HG03442 (cell line): Measurements from ENCODE around the gene FIGNL2.
"Not testable (repeated sequence)": the region's sequence is repeated elsewhere in the genome, so short reads cannot be mapped to it uniquely, and the experiment has no call there.

Source experiments
- ATAC-seq: cut with Tn5 transposase; IDR thresholded peaks from one replicate; pipeline ENCODE4 v1.9.1; 2021; ENCODE audit warnings: mild to moderate bottlenecking, moderate library complexity; ENCODE audit not compliant: unreplicated experiment

FIGNL2 gene, protein sequence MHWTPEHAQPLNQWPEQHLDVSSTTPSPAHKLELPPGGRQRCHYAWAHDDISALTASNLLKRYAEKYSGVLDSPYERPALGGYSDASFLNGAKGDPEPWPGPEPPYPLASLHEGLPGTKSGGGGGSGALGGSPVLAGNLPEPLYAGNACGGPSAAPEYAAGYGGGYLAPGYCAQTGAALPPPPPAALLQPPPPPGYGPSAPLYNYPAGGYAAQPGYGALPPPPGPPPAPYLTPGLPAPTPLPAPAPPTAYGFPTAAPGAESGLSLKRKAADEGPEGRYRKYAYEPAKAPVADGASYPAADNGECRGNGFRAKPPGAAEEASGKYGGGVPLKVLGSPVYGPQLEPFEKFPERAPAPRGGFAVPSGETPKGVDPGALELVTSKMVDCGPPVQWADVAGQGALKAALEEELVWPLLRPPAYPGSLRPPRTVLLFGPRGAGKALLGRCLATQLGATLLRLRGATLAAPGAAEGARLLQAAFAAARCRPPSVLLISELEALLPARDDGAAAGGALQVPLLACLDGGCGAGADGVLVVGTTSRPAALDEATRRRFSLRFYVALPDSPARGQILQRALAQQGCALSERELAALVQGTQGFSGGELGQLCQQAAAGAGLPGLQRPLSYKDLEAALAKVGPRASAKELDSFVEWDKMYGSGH

DNA sequence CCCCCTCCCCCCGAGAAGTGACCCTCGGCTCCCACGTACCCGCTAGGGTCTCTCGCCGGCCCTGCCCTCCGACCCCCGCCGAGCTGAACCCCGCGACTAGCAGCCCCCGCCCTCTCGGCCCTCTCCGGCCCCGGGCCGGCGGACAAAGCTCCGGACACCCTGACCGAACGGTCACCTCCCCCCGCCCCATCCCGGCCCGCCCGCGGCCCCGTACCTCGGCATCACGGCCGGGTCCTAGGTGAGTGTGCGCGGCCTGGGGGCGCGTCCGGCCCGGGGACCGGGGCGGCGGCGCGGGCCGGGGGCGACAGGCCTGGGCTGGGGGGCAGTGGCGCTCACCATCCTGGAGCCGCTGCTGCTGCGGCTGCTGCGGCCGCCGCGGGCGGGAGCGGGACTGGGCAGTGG, at the start of gene FIGNL2:
FIGNL2 (minus strand) TSS at position 393 of the 402 bp plus-strand sequence. CDS start 26,305 bp downstream, outside the sequence.
- no peak for ATAC-seq

DNA sequence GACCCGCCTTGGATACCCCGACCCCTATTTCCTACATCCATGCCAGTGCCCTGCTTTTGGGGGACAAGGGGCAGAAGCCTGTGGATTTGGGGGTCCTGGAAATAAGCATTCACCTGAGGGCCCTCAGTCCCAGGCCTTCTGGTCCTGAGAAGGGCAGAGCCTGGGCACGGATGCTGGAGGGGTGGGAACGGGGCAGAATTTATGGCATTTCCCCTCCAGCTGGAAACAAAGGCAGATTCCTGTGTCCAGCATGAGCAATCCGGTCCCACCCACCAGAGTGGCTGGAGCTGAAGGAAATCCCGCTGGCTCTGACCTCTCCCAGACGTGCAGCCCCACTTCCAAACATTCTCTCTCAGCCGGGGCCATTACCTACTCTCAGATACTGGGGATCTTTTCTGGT, 48.7 kb upstream of the FIGNL2 start:
- no peak for ATAC-seq

DNA sequence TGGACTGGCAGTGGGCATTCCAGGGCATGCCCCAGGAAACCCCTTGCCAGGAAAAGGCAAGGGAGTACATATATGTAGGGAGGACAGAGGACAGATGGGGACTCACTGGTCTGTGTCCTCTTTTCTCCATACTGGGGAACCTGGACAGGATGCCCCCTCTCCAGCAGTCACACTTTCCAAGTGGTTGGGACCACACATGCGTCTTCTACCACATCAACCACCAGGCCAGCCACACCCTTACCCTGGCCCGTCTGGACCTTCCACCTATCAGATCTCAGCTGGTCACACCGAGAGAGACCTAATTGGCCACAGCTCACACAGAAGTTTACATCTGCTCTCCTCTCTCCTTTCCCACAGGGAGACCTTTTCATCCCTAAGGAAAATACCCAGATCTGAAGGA, 47.7 kb upstream of the FIGNL2 start:
- no peak for ATAC-seq

DNA sequence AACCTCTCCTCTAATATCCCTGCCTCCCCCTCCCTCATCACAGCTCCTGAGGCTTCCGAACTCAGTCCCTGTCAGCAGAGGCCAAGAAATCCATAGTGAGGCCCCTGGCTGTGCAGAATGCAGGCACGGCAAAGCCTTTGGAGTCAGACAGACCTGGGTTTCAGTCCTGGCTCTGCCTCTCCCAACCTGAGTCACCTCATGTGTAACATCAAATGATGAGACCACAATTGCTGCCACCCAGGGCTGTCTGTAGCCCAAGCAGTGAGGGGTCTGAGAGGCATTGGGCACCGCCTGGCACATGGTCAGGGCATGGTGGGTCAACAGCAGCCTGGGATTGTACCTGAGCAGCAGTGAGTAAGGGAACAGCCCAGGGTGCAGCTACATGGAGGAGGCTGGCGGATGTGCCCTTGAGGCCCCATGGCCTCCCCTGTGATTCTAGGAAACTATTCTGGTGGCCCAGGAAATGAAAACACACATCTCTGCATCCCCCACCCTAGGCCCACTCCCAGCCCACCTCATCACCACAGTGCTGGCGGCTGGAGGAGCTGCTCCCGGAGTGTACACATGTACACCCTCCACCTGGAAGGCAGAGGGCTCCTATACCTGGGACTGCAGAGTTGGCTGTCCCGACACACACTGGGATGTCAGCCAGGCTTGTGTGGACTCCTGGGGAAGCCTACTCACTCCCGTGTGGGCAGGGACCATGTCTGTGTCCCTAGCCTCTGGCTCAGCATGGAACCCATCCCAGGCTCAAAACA, 47.0 kb upstream of the FIGNL2 start:
- no peak for ATAC-seq

DNA sequence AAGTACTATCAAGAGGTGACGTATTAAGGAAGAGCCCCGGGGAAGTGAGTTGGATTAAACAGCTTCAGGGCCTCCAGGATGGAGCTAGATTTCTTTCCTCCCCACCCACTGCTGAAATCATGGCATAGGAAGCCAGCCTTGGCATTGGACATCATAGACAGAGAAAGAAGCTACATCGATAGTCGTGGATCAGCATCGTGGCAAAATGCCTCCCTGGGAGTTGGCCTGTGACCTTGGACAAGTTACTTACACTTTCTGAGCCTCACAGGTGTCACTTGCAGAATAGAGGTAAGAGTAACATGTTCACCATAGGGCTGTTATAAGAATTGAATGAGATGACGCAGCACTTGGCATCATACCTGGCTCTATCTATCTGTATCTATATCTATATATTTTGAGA, 45.3 kb upstream of the FIGNL2 start:
- ATAC-seq, result no peak

DNA sequence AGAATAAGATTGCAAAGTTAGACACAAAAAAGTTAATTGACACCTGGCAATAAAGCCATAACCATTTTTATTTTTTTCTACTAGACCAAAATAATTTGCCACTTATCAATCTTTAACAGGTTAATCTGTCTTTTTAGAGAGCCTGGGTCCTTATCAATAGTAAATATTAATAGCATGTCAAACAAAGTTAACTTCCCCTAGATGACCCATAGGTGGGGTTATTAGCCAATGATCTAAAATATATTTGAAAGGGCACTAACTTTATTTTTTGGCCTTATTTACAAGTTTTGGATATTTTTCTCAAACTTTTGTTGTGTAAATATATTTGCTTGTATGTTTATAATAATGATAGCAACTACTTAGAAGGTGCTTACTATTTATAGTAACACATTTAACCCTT, 43.3 kb upstream of the FIGNL2 start:
- ATAC-seq, result no peak

DNA sequence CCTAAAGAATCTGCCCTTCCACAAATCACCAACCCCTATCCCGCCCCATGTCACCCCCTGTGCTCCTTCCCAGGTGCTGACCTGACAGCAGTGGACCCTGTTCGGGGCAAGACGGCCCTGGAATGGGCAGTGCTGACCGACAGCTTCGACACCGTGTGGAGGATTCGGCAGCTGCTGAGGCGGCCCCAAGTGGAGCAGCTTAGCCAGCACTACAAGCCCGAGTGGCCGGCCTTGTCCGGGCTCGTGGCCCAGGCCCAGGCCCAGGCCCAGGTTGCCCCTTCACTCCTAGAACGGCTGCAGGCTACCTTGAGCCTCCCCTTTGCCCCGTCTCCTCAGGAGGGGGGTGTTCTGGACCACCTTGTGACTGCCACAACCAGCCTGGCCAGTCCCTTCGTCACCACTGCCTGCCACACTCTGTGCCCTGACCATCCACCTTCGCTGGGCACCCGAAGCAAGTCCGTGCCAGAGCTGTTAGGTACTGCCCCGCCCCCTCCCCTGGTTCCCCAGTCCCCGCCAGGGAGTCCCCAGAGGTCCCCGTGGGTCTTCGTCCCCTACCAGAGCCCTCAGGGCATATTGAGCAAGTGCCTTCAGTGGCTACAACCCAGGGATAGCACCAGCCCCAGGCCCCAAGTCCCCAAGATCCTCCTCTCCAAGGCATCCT, 42.1 kb upstream of the FIGNL2 start:
- no peak for ATAC-seq

DNA sequence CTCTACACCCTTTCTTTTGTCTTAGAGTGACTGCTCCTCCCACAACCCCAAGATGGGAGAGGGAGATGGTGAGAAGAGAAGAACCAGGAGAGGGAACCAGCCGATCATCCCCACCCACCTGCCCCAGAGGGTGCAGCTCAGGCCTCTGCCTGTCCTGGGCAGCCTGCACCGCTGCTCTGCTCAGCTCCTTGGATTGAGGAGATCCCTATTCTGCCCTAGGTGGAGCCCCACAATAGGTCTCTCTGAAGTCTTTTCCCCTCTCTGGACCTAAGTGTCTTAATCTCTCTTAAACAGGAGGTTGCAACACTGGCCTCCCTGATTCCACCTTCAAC, 41.6 kb upstream of the FIGNL2 start:
- ATAC-seq, result no peak

DNA sequence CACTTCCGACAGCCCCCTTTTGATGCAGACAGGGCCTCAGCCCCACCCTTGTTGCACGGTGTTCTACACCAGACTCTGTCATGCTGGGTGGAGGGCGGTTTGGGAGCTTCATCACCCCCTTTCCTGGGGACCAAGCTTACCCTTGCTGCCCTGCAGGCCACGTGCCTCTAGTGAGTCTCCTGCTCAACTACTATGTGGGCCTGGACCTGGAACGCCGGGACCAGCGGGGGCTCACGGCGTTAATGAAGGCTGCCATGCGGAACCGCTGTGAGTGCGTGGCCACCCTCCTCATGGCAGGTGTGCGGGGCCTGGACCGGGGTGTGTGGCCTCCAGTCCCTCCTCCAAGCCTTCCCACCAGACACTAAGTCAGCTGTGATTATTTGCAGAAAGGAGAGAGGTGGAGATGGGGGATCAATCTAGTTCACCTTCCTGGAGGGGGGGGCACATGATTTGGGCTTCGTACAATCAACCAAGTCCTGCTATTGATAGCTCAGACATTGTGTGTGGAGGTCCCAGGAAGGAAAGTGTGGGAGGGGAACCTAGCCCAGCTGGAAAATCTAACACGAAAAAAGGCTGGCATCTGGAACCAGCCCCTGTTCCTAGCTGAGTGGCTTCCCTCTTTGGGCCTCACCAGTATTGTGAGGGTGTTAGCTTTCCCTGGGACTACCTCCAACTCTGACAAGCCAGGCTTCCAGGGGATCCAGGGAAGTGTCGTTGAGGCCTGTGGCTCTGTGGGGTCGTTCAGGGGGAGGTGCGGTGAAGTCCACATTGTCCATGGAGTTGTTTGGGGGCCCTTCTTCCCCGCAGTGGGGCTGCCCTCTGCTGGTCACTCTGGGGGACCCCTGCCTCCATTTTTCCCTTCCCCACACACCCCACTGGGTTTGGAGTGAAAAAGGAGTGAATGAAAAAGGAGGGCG, 41.0 kb upstream of the FIGNL2 start:
- ATAC-seq, result no peak

DNA sequence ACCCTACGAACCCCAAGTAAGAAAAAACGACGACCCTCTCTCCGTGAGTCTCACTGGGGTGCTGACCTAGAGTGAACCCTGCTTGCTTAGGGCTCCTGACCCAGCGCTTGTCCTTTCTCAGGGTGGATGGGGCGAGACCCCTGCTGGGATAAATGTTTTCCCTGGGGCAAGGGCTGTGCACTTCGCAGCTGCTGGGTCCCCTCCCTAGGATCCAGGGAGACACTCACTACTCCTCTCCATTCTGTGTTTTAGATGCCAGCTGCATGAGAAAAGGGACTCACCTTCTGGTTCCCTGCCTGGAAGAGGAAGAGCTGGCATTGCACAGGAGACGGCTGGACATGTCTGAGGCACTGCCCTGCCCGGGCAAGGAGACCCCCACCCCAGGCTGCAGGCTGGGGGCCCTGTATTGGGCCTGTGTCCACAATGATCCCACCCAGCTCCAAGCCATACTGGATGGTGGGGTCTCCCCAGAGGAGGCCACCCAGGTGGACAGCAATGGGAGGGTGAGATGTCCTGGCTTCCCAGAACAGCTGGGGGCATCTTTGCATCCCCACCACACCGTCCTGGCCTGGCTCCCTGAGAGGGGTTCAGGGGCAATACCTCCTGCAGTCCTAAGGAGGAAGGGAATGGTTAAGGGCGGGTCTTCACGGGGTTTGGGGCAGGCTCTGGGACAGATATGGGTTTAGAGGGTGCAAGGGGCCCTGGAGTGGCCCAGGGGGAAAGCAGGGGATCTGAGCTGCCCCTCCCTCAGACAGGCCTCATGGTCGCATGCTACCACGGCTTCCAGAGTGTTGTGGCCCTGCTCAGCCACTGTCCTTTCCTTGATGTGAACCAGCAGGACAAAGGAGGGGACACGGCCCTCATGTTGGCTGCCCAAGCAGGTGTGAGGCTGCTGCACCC, 40.0 kb upstream of the FIGNL2 start:
- ATAC-seq, result no peak

DNA sequence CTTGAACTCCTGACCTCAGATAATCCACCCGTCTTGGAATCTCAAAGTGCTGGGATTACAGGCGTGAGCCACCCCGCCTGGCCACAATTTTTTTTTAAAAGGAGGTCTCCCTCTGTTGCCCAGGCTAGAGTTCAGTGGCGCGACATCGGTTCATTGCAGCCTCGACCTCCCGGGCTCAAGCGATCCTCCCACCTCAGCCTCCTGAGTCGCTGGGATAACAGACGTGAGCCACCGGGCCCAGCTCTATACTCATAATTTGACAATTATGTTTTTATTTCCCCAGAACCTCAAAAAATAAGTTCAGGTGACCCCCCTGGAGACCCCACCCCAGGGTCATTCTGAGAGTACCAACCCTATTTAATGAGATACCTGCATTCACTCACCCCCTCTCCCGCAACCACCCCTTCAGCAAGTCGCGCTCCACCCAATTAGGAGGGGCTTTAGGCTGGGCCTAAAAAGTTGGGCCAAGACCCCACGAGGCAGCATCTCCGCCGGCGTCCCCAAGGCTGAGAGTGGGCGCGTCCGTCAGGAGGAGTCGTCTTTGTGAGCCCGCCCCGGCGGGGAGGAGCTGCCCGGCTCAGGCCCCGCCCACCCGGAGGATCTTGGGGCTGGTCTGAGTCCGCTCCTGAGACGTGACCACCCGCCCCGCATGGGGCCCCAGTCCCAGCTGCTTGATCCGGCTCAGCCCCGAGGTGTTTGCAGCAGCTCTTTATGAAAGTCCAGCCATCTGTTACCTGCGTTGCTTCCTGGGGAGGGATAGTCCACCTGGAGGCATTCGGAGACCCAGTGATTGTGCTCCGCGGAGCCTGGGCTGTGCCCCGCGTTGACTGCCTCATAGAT, 39.2 kb upstream of the FIGNL2 start, which contains the start of gene ANKRD33:
ANKRD33 (plus strand) TSS at position 628 of the 840 bp plus-strand sequence; CDS start at position 712, 84 bp downstream.
- no peak for ATAC-seq

DNA sequence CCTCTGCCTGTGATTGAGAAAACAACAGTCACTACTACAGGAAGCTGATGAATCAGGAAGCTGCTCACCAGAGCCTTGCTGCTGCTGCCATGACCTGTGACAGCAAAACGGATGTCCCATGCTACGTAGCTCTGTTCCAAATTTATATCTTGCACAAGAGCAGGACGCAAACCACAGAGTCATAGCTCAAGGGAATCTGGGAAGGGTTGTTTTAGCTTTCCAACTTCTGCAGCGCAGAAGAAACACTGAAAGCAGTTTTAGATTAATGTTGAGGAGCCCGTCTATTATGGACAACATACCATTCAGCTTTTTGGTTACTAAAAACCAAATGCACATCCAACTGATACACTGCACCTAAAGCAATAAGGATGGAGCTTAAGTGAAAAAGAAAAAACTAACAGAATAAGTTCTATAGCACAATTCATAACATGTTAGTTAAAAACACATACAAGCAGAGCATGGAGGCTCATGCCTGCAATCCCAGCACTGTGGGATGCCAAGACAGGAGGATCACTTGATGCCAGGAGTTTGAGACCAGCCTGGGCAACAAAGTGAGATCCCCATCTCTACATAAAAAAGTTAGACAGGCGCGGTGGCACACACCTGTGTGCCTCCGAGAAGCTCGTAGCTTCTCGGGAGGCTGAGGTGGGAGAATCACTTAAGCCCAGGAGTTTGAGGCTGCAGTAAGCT, 37.6 kb upstream of the FIGNL2 start:
- ATAC-seq, result no peak

DNA sequence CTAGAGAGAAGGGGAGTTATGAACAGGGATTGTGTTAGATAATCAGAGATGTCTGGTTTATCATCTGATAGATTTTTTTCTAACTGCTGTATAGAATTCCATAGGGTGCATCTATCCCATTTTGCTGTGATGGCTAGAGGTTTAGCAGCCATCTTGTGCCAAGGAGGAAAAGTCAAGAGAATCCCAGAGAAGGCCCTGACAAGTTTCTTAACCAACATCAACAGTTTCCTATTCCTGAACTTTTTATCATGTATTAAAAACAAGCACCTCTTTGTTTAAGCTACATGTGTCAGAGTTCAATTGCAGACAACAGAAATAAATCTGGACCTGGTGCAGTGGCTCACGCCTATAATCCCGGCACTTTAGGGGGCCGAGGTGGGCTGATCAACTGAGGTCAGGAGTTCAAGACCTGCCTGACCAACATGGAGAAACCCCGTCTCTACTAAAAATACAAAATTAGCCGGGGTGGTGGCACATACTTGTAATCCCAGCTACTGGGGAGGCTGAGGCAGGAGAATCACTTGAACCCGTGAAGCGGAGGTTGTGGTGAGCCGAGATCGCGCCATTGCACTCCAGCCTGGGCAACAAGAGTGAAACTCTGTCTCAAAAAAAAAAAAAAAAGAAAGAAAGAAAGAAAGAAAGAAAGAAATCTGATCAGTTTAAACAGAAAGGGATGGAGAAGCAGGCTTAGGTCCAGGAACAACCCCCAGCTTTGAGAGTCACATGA, 36.9 kb upstream of the FIGNL2 start:
- ATAC-seq, result not testable (repeated sequence)

DNA sequence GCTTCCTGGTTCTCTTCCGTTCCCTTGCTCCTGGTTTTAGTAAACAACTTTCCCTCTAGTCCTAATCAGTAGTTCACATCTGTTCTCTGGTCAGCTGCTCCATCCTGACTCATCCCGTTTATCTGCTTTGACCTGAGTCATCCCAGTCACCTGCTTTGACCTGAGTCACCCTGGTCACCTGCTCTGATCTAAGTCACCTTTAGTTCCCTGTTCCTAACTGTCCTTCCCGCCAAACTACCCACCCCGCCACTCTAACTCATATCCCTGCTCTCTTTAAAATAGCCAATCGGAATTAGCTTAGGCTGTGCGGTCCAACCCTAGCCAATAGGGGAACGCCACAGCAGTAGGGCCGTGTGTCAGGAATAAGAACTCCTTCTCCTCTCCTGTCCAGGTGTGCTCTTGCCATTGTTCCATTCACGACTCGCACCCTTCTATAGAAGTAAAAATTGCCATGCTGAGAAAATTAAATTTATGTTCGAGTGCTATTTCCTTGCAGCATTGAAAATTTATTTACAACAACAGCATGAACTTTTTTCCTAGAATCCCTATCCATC, 36.2 kb upstream of the FIGNL2 start:
- no peak for ATAC-seq

DNA sequence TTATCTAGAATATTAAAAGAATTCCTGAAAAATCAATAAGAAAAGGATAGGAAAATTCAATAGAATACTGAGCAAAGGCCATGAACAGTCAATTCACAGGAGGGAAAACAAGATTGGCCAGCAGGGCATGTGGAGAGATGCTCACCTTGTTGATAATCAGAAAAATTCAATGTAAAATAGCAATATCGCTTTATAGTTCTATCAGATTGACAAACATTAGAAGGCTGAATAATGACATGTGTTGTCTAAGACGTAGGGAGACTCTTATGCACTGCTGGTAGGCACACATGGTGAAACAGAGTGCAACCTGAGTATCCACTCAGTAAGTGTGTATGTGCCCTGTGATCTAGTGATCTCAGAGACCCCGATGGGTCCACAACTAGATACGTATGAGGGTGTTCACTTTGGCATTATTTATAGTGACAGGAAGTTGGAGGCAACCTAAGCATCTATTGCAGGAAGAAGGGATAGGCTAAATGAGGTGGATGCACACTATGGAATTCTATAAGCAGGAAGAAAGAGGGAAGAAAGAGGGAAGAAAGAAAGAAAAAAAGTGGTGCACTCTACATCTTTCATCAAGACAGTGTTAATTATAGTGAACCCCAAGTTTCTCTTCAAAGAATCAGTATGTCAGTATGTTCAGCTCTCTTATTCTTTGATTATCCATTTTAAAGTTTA, 35.6 kb upstream of the FIGNL2 start:
- no peak for ATAC-seq

DNA sequence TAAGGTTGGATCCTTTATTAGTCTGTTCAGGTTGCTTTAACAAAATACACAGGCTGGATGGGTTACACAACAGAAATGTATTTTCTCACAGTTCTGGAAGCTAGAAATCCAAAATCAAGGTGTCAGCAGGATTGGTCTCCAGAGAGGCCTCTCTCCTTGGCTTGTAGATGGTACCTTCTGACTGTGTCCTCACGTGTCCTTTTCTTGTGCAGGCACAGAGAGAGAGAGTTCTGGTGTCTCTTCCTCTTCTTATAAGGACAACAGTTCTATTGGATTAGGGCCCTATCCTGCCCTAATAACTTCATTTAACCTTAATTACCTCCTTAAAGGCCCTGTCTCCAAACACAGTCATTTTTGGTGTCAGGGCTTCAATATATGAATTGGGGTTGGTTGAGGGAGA, 34.8 kb upstream of the FIGNL2 start:
- ATAC-seq, result no peak
